Measurements from ENCODE around the gene CEP85L. TPM values are rescaled to one million over a fixed set of nuclear protein-coding genes. Genes with fewer than 3 reads are reported as not detected.

CEP85L gene
- total RNA-seq, 1 donor from 2014 or later: 42.3 TPM

GRCh38 chr6:118495485-118496280, 155.7 kb downstream of the CEP85L start:
- H3K4me1 Mint-ChIP-seq: peaks cover 2% of the 10 kb centered on the region
- H3K27ac Mint-ChIP-seq: peak overlapping the region; percentile 11
- peaks cover 4% of the 10 kb centered on the region for H3K9me3 Mint-ChIP-seq
- intact Hi-C loops (cut with micrococcal nuclease): no loop called here
- no peak for DNase-seq
- no peaks in the 10 kb centered on the region for H3K27me3 Mint-ChIP-seq
- peaks cover 60% of the 10 kb centered on the region for H3K36me3 Mint-ChIP-seq (ENCODE audit: low read depth)
- H3K4me3 Mint-ChIP-seq: no peak overlapping the region

GRCh38 chr6:118494091-118494490, 157.3 kb downstream of the CEP85L start:
- Mint-ChIP-seq H3K4me1 (peaks cover 5% of the 10 kb centered on the region), H3K9me3 (peaks cover 17% of the 10 kb centered on the region)
- DNase-seq: no peak

GRCh38 chr6:118489990-118490389, 161.4 kb downstream of the CEP85L start:
- no peak overlapping the region for H3K4me3 Mint-ChIP-seq
- intact Hi-C loops (cut with micrococcal nuclease): no loop called here
- no peak for DNase-seq
- H3K4me1 Mint-ChIP-seq: peaks cover 10% of the 10 kb centered on the region
- no peaks in the 10 kb centered on the region for H3K27me3 Mint-ChIP-seq
- H3K36me3 Mint-ChIP-seq (ENCODE audit: low read depth): peaks cover 81% of the 10 kb centered on the region
- peaks cover 32% of the 10 kb centered on the region for H3K9me3 Mint-ChIP-seq
- H3K27ac Mint-ChIP-seq: no peak overlapping the region

More at GRCh38 chr6:118494091-118494490, 157.3 kb downstream of the CEP85L start:
- no peak overlapping the region for H3K27ac Mint-ChIP-seq
- peaks cover 68% of the 10 kb centered on the region for H3K36me3 Mint-ChIP-seq (ENCODE audit: low read depth)
- H3K4me3 Mint-ChIP-seq: no peak overlapping the region
- intact Hi-C loops (cut with micrococcal nuclease): no loop called here
- no peaks in the 10 kb centered on the region for H3K27me3 Mint-ChIP-seq

GRCh38 chr6:118488631-118489030, 162.8 kb downstream of the CEP85L start:
- Mint-ChIP-seq H3K27ac (no peak overlapping the region), H3K27me3 (no peaks in the 10 kb centered on the region), H3K36me3 (ENCODE audit: low read depth) (peaks cover 76% of the 10 kb centered on the region), H3K9me3 (peaks cover 32% of the 10 kb centered on the region), H3K4me1 (peaks cover 10% of the 10 kb centered on the region), H3K4me3 (no peak overlapping the region)
- intact Hi-C loops (cut with micrococcal nuclease): no loop called here
- DNase-seq: no peak

- Mint-ChIP-seq H3K36me3 (ENCODE audit: low read depth) (peaks cover 70% of the 10 kb centered on the region), H3K27ac (no peak overlapping the region), H3K9me3 (peaks cover 29% of the 10 kb centered on the region), H3K4me1 (peaks cover 10% of the 10 kb centered on the region), H3K27me3 (no peaks in the 10 kb centered on the region), H3K4me3 (no peak overlapping the region)
- intact Hi-C loops (cut with micrococcal nuclease): no loop called here
- no peak for DNase-seq
These were observed 165.5 kb downstream of the CEP85L start for GRCh38 chr6:118485601-118486550.

GRCh38 chr6:118476551-118476950, 174.8 kb downstream of the CEP85L start:
- Mint-ChIP-seq H3K27me3 (no peaks in the 10 kb centered on the region), H3K4me3 (no peak overlapping the region), H3K4me1 (no peaks in the 10 kb centered on the region), H3K27ac (no peak overlapping the region), H3K36me3 (ENCODE audit: low read depth) (peaks cover 24% of the 10 kb centered on the region), H3K9me3 (no peaks in the 10 kb centered on the region)
- DNase-seq: no peak
- intact Hi-C loops (cut with micrococcal nuclease): no loop called here

GRCh38 chr6:118473266-118473665, 178.1 kb downstream of the CEP85L start:
- DNase-seq: no peak
- peaks cover 33% of the 10 kb centered on the region for H3K36me3 Mint-ChIP-seq (ENCODE audit: low read depth)
- no peaks in the 10 kb centered on the region for H3K27me3 Mint-ChIP-seq
- no peaks in the 10 kb centered on the region for H3K9me3 Mint-ChIP-seq
- intact Hi-C loops (cut with micrococcal nuclease): no loop called here
- H3K4me1 Mint-ChIP-seq: no peaks in the 10 kb centered on the region
- no peak overlapping the region for H3K4me3 Mint-ChIP-seq
- no peak overlapping the region for H3K27ac Mint-ChIP-seq

GRCh38 chr6:118469468-118469867, 181.9 kb downstream of the CEP85L start:
- intact Hi-C loops (cut with micrococcal nuclease): no loop called here
- no peak overlapping the region for H3K27ac Mint-ChIP-seq
- H3K36me3 Mint-ChIP-seq (ENCODE audit: low read depth): peaks cover 56% of the 10 kb centered on the region
- H3K9me3 Mint-ChIP-seq: no peaks in the 10 kb centered on the region
- H3K27me3 Mint-ChIP-seq: no peaks in the 10 kb centered on the region
- DNase-seq: no peak
- no peak overlapping the region for H3K4me3 Mint-ChIP-seq
- peaks cover 6% of the 10 kb centered on the region for H3K4me1 Mint-ChIP-seq

GRCh38 chr6:118468682-118469465, 182.5 kb downstream of the CEP85L start:
- no peak overlapping the region for H3K4me3 Mint-ChIP-seq
- H3K36me3 Mint-ChIP-seq (ENCODE audit: low read depth): peaks cover 57% of the 10 kb centered on the region
- no peaks in the 10 kb centered on the region for H3K9me3 Mint-ChIP-seq
- no peak for DNase-seq
- peaks cover 6% of the 10 kb centered on the region for H3K4me1 Mint-ChIP-seq
- H3K27me3 Mint-ChIP-seq: no peaks in the 10 kb centered on the region
- no peak overlapping the region for H3K27ac Mint-ChIP-seq
- intact Hi-C loops (cut with micrococcal nuclease): no loop called here

GRCh38 chr6:118467181-118467580, 184.2 kb downstream of the CEP85L start:
- intact Hi-C loops (cut with micrococcal nuclease): no loop called here
- Mint-ChIP-seq H3K27ac (no peak overlapping the region), H3K36me3 (ENCODE audit: low read depth) (peaks cover 62% of the 10 kb centered on the region), H3K4me1 (peaks cover 6% of the 10 kb centered on the region), H3K27me3 (no peaks in the 10 kb centered on the region), H3K4me3 (no peak overlapping the region), H3K9me3 (no peaks in the 10 kb centered on the region)
- DNase-seq: no peak

- H3K27ac Mint-ChIP-seq: no peak overlapping the region
- H3K9me3 Mint-ChIP-seq: no peaks in the 10 kb centered on the region
- H3K27me3 Mint-ChIP-seq: no peaks in the 10 kb centered on the region
- DNase-seq: no peak
- peaks cover 6% of the 10 kb centered on the region for H3K4me1 Mint-ChIP-seq
- peaks cover 56% of the 10 kb centered on the region for H3K36me3 Mint-ChIP-seq (ENCODE audit: low read depth)
- intact Hi-C loops (cut with micrococcal nuclease): no loop called here
- no peak overlapping the region for H3K4me3 Mint-ChIP-seq
These were observed 186.8 kb downstream of the CEP85L start for GRCh38 chr6:118464620-118465019.

- intact Hi-C loops (cut with micrococcal nuclease): no loop called here
- peaks cover 3% of the 10 kb centered on the region for H3K4me1 Mint-ChIP-seq
- no peak overlapping the region for H3K4me3 Mint-ChIP-seq
- no peaks in the 10 kb centered on the region for H3K27me3 Mint-ChIP-seq
- H3K9me3 Mint-ChIP-seq: no peaks in the 10 kb centered on the region
- peaks cover 29% of the 10 kb centered on the region for H3K36me3 Mint-ChIP-seq (ENCODE audit: low read depth)
- H3K27ac Mint-ChIP-seq: no peak overlapping the region
- DNase-seq: no peak
These were observed 190.4 kb downstream of the CEP85L start for GRCh38 chr6:118460958-118461470.

GRCh38 chr6:118456982-118457381, 194.4 kb downstream of the CEP85L start:
- H3K4me3 Mint-ChIP-seq: no peak overlapping the region
- H3K4me1 Mint-ChIP-seq: no peaks in the 10 kb centered on the region
- no peak for DNase-seq
- intact Hi-C loops (cut with micrococcal nuclease): no loop called here
- no peak overlapping the region for H3K27ac Mint-ChIP-seq
- H3K36me3 Mint-ChIP-seq (ENCODE audit: low read depth): peaks cover 14% of the 10 kb centered on the region
- no peaks in the 10 kb centered on the region for H3K27me3 Mint-ChIP-seq
- peaks cover 16% of the 10 kb centered on the region for H3K9me3 Mint-ChIP-seq

Measured in activated CD4-positive, alpha-beta T cell treated with anti-CD3 and anti-CD28 coated beads, Interleukin-2, amount 10 ng/mL, durations not matched to agents 24 days and 14 days (primary cell).